ENCODE data around the gene ZKSCAN2. TPM values are rescaled to one million over a fixed set of nuclear protein-coding genes. Genes with fewer than 3 reads are reported as not detected.

The ZKSCAN2 gene
- polyA plus RNA-seq, 1 donor from 2014 or later = 14.0 TPM

GRCh38 chr16:25256695-25257469, 763 bp downstream of the ZKSCAN2 start:
- Histone ChIP-seq H3F3A (ENCODE audit: insufficient read depth, low read length, poor library complexity, severe bottlenecking) (no peaks in the 10 kb centered on the region), H3K9me2 (ENCODE audit: insufficient read depth, low read length) (no peaks in the 10 kb centered on the region), H3K4me3 (ENCODE audit: low read length) (peak overlapping the region; percentile 86), H3K4me2 (ENCODE audit: low read length) (peak overlapping the region; percentile 65), H3K79me2 (replicated peaks; ENCODE audit: insufficient read depth, low read length) (peaks cover 55% of the 10 kb centered on the region), H3K27ac (ENCODE audit: low read length) (peak overlapping the region; percentile 95), H3K9me3 (ENCODE audit: low read length) (no peaks in the 10 kb centered on the region), H3K27me3 (ENCODE audit: insufficient read depth, low read depth, low read length) (no peaks in the 10 kb centered on the region), H3K36me3 (ENCODE audit: insufficient read depth, low read length) (no peaks in the 10 kb centered on the region), H2AFZ (ENCODE audit: low read depth, low read length) (peak overlapping the region; percentile 18), H3K9ac (ENCODE audit: low read length) (peak overlapping the region; percentile 94), H4K20me1 (ENCODE audit: insufficient read depth) (no peaks in the 10 kb centered on the region)
- TF ChIP-seq EP300 (conservative IDR thresholded peaks at IDR 0.05; ENCODE audit: poor library complexity, severe bottlenecking) (no peak), MXI1 (conservative IDR thresholded peaks at IDR 0.05; ENCODE audit: poor library complexity, severe bottlenecking) (peak; percentile 57), RAD21 (conservative IDR thresholded peaks at IDR 0.05) (no peak), POLR2AphosphoS5 (IDR thresholded peaks at IDR 0.05) (no peak), TAF1 (IDR thresholded peaks at IDR 0.05; ENCODE audit: low read depth) (no peak), SMC3 (conservative IDR thresholded peaks at IDR 0.05; ENCODE audit: poor library complexity) (no peak), EZH2 (IDR thresholded peaks at IDR 0.05; ENCODE audit: borderline replicate concordance, insufficient read depth, low read length, poor library complexity, severe bottlenecking) (no peak), REST (IDR thresholded peaks at IDR 0.05; ENCODE audit: borderline replicate concordance) (peak; percentile 41)
- TF ChIP-seq, protein P1, sequence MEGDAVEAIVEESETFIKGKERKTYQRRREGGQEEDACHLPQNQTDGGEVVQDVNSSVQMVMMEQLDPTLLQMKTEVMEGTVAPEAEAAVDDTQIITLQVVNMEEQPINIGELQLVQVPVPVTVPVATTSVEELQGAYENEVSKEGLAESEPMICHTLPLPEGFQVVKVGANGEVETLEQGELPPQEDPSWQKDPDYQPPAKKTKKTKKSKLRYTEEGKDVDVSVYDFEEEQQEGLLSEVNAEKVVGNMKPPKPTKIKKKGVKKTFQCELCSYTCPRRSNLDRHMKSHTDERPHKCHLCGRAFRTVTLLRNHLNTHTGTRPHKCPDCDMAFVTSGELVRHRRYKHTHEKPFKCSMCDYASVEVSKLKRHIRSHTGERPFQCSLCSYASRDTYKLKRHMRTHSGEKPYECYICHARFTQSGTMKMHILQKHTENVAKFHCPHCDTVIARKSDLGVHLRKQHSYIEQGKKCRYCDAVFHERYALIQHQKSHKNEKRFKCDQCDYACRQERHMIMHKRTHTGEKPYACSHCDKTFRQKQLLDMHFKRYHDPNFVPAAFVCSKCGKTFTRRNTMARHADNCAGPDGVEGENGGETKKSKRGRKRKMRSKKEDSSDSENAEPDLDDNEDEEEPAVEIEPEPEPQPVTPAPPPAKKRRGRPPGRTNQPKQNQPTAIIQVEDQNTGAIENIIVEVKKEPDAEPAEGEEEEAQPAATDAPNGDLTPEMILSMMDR (IDR thresholded peaks at IDR 0.05; ENCODE audit: poor library complexity, severe bottlenecking) = peak; percentile 52

DNA sequence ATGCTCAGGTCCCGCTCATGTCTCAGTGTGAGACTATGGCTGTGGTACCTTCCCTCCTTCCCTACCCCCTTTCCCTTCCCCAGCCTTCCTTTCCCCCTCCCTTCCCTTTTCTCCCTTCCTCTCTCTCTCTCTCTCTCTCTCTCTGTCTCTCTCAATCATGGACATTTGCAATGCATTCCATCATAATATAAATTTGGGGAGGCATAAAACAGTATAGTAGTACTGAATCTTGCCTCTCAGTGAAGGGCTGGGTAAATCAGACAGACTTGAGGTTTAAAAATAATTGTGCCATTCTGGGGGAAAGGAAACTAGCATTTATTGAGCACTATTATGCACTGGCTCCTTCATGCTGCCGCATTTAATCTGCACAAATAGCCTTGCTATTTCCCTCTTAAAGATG, 4.3 kb downstream of the ZKSCAN2 start:
- H3K27ac ChIP-seq (ENCODE audit: low read length) = no peak overlapping the region
- no peak overlapping the region for H2AFZ ChIP-seq (ENCODE audit: low read depth, low read length)
- no peaks in the 10 kb centered on the region for H3K27me3 ChIP-seq (ENCODE audit: insufficient read depth, low read depth, low read length)
- peaks cover 29% of the 10 kb centered on the region for H3K79me2 ChIP-seq (replicated peaks; ENCODE audit: insufficient read depth, low read length)
- TF ChIP-seq EP300 (conservative IDR thresholded peaks at IDR 0.05; ENCODE audit: poor library complexity, severe bottlenecking) = no peak
- no peak for TF ChIP-seq REST (IDR thresholded peaks at IDR 0.05; ENCODE audit: borderline replicate concordance)
- TF ChIP-seq RAD21 (conservative IDR thresholded peaks at IDR 0.05) = no peak
- TF ChIP-seq POLR2AphosphoS5 (IDR thresholded peaks at IDR 0.05) = no peak
- no peak for TF ChIP-seq SMC3 (conservative IDR thresholded peaks at IDR 0.05; ENCODE audit: poor library complexity)
- no peak for TF ChIP-seq EZH2 (IDR thresholded peaks at IDR 0.05; ENCODE audit: borderline replicate concordance, insufficient read depth, low read length, poor library complexity, severe bottlenecking)
- no peak for TF ChIP-seq TAF1 (IDR thresholded peaks at IDR 0.05; ENCODE audit: low read depth)
- TF ChIP-seq, protein P1 (IDR thresholded peaks at IDR 0.05; ENCODE audit: poor library complexity, severe bottlenecking) = no peak
- no peak for TF ChIP-seq MXI1 (conservative IDR thresholded peaks at IDR 0.05; ENCODE audit: poor library complexity, severe bottlenecking)
- H3K4me2 ChIP-seq (ENCODE audit: low read length) = no peak overlapping the region
- peaks cover 4% of the 10 kb centered on the region for H3K9me3 ChIP-seq (ENCODE audit: low read length)
- no peak overlapping the region for H3K4me3 ChIP-seq (ENCODE audit: low read length)
- no peaks in the 10 kb centered on the region for H3K9me2 ChIP-seq (ENCODE audit: insufficient read depth, low read length)
- H3K36me3 ChIP-seq (ENCODE audit: insufficient read depth, low read length) = peaks cover 6% of the 10 kb centered on the region
- no peak overlapping the region for H3K9ac ChIP-seq (ENCODE audit: low read length)
- no peaks in the 10 kb centered on the region for H4K20me1 ChIP-seq (ENCODE audit: insufficient read depth)
- H3F3A ChIP-seq (ENCODE audit: insufficient read depth, low read length, poor library complexity, severe bottlenecking) = no peaks in the 10 kb centered on the region
